NT2/D1 (cell line): Measurements from ENCODE around the gene ACIN1.

Experiments
- DNase-seq: peaks from one replicate; pipeline ENCODE4 v3.0.0-alpha.2; 2011; ENCODE audit warnings: low read depth, low spot score
- H3K27me3 ChIP-seq: 2 replicates; pipeline ENCODE4 v1.6.0; 2011; ENCODE audit warnings: mild to moderate bottlenecking; ENCODE audit not compliant: insufficient read length, insufficient read depth
- H3K36me3 ChIP-seq: 2 replicates; pipeline ENCODE4 v1.6.1; 2011; ENCODE audit warnings: mild to moderate bottlenecking, low read length, mixed read lengths; ENCODE audit not compliant: insufficient read depth, insufficient read length
- H3K4me1 ChIP-seq: 2 replicates; pipeline ENCODE4 v1.5.1; 2011; ENCODE audit not compliant: insufficient read depth, insufficient read length
- H3K4me3 ChIP-seq: 2 replicates; pipeline ENCODE4 v1.5.1; 2011; ENCODE audit warnings: low read depth; ENCODE audit not compliant: insufficient read length
- H3K9ac ChIP-seq: 2 replicates; pipeline ENCODE4 v1.6.0; 2011; ENCODE audit warnings: low read depth; ENCODE audit not compliant: insufficient read length
- H3K9me3 ChIP-seq: 2 replicates; pipeline ENCODE4 v1.5.1; 2011; ENCODE audit warnings: mild to moderate bottlenecking, low read length; ENCODE audit not compliant: insufficient read depth
- SUZ12 ChIP-seq: IDR thresholded peaks from 2 replicates; pipeline ENCODE4 v1.6.1; 2011; ENCODE audit not compliant: insufficient read length, insufficient read depth; ENCODE audit errors: extremely low read depth
- YY1 ChIP-seq: IDR thresholded peaks from 2 replicates; pipeline ENCODE4 v1.6.1; 2011; ENCODE audit not compliant: insufficient read length, insufficient read depth
- ZNF274 ChIP-seq: IDR thresholded peaks from 2 replicates; pipeline ENCODE4 v1.6.1; 2011; ENCODE audit warnings: mild to moderate bottlenecking, low read depth, low read length

Gene ACIN1

GRCh38 chr14:23102801-23103200, 7.9 kb upstream of the ACIN1 start:
- Histone ChIP-seq H3K27me3 (no peaks in the 10 kb centered on the region), H3K9me3 (no peaks in the 10 kb centered on the region), H3K36me3 (peaks cover 16% of the 10 kb centered on the region), H3K9ac (no peak overlapping the region), H3K4me3 (no peak overlapping the region), H3K4me1 (no peaks in the 10 kb centered on the region)
- TF ChIP-seq ZNF274 (no peak), SUZ12 (no peak), YY1 (no peak)
- DNase-seq = no peak

GRCh38 chr14:23101986-23102625, 7.2 kb upstream of the ACIN1 start:
- Histone ChIP-seq H3K4me3 (no peak overlapping the region), H3K9ac (no peak overlapping the region), H3K9me3 (no peaks in the 10 kb centered on the region), H3K36me3 (peaks cover 22% of the 10 kb centered on the region), H3K27me3 (no peaks in the 10 kb centered on the region), H3K4me1 (no peaks in the 10 kb centered on the region)
- TF ChIP-seq SUZ12 (no peak), ZNF274 (no peak), YY1 (no peak)
- DNase-seq = no peak

GRCh38 chr14:23101213-23101970, 6.5 kb upstream of the ACIN1 start:
- H3K9ac ChIP-seq = no peak overlapping the region
- peaks cover 28% of the 10 kb centered on the region for H3K36me3 ChIP-seq
- DNase-seq = no peak
- H3K27me3 ChIP-seq = no peaks in the 10 kb centered on the region
- H3K4me1 ChIP-seq = no peaks in the 10 kb centered on the region
- H3K9me3 ChIP-seq = no peaks in the 10 kb centered on the region
- no peak overlapping the region for H3K4me3 ChIP-seq
- TF ChIP-seq ZNF274 = no peak

- H3K27me3 ChIP-seq = no peaks in the 10 kb centered on the region
- no peak overlapping the region for H3K9ac ChIP-seq
- no peak overlapping the region for H3K4me3 ChIP-seq
- TF ChIP-seq SUZ12 (no peak), ZNF274 (no peak), YY1 (no peak)
- peaks cover 28% of the 10 kb centered on the region for H3K36me3 ChIP-seq
- no peaks in the 10 kb centered on the region for H3K9me3 ChIP-seq
- H3K4me1 ChIP-seq = no peaks in the 10 kb centered on the region
- DNase-seq = no peak
Observed at GRCh38 chr14:23099212-23099861, 4.4 kb upstream of the ACIN1 start.

- Histone ChIP-seq H3K36me3 (peaks cover 34% of the 10 kb centered on the region), H3K4me1 (no peaks in the 10 kb centered on the region), H3K4me3 (no peak overlapping the region), H3K9ac (no peak overlapping the region), H3K27me3 (no peaks in the 10 kb centered on the region), H3K9me3 (no peaks in the 10 kb centered on the region)
- TF ChIP-seq ZNF274 = no peak
- no peak for TF ChIP-seq SUZ12
- no peak for TF ChIP-seq YY1
- no peak for DNase-seq
Observed at GRCh38 chr14:23097786-23098185, 2.9 kb upstream of the ACIN1 start.

GRCh38 chr14:23095196-23096108, 516 bp upstream of the ACIN1 start, which contains the start of gene C14orf119:
Gene C14orf119 (plus strand): TSS chr14:23095505. CDS start chr14:23097659, 2,154 bp downstream.
- TF ChIP-seq SUZ12 (no peak), ZNF274 (no peak), YY1 (no peak)
- peaks cover 51% of the 10 kb centered on the region for H3K36me3 ChIP-seq
- H3K27me3 ChIP-seq = no peaks in the 10 kb centered on the region

More at GRCh38 chr14:23095196-23096108, 516 bp upstream of the ACIN1 start, which contains the start of gene C14orf119:
- Histone ChIP-seq H3K4me1 (no peaks in the 10 kb centered on the region), H3K9me3 (no peaks in the 10 kb centered on the region), H3K9ac (peak within 1 kb of the TSS; percentile 99), H3K4me3 (peak within 1 kb of the TSS; percentile 94)
- DNase-seq = peak; percentile 96
